Activated CD4-positive, alpha-beta memory T cell treated with anti-CD3 and anti-CD28 coated beads for 36 hours (primary cell): Measurements from ENCODE around the gene SLC2A5. TPM values are rescaled to one million over a fixed set of nuclear protein-coding genes. Genes with fewer than 3 reads are reported as not detected.

ENCODE experiments used
- CTCF ChIA-PET: fragments of 350-600 bp; sonication (Branson Sonifier 250); formaldehyde crosslinking; loops from one replicate; lab custom pipeline; 2021; ENCODE audit warnings: antibody characterized with exemption, inconsistent platforms; lab: Charles Lee
- POLR2A ChIA-PET: fragments of 350-600 bp; sonication (Branson Sonifier 250); formaldehyde crosslinking; loops from one replicate; lab custom pipeline; 2021; ENCODE audit warnings: antibody characterized with exemption; lab: Charles Lee
- DNase-seq: peaks from one replicate; pipeline ENCODE4 v3.0.0-alpha.2; 2020
- H3K27ac Mint-ChIP-seq: one replicate; pipeline ENCODE4 v1.8.0; 2021; ENCODE audit warnings: mixed read lengths
- H3K27me3 Mint-ChIP-seq: one replicate; pipeline ENCODE4 v1.8.0; 2021; ENCODE audit warnings: mixed read lengths
- H3K36me3 Mint-ChIP-seq: one replicate; pipeline ENCODE4 v1.8.0; 2021; ENCODE audit warnings: mixed read lengths
- H3K4me1 Mint-ChIP-seq: one replicate; pipeline ENCODE4 v1.8.0; 2021; ENCODE audit warnings: low read depth, mixed read lengths
- H3K4me3 Mint-ChIP-seq: one replicate; pipeline ENCODE4 v1.8.0; 2021; ENCODE audit warnings: mild to moderate bottlenecking, mixed read lengths
- H3K9me3 Mint-ChIP-seq: one replicate; pipeline ENCODE4 v1.8.0; 2021; ENCODE audit warnings: mixed read lengths
- intact Hi-C: fragments of 100-400 bp; cut with micrococcal nuclease; formaldehyde crosslinking; loops from one replicate; pipeline ENCODE4 v1.15.1; 2023
- total RNA-seq, 2 experiments: library from RNA; stranded (reverse); gene quantifications; one replicate each; pipeline ENCODE4 v1.2.3, GENCODE V29; 2021

Gene SLC2A5
- total RNA-seq, 2 experiments from 2014 or later = not detected

GRCh38 chr1:9071554-9072235, 2.3 kb upstream of the SLC2A5 start:
- Mint-ChIP-seq H3K27me3 (peaks cover 14% of the 10 kb centered on the region), H3K4me1 (peaks cover 7% of the 10 kb centered on the region), H3K36me3 (no peaks in the 10 kb centered on the region), H3K9me3 (no peaks in the 10 kb centered on the region), H3K4me3 (no peak overlapping the region), H3K27ac (no peak overlapping the region)
- POLR2A ChIA-PET = interaction anchor here (0.7 kb wide), 1 partner anchor 289 kb away, joined by 3 read pairs; no protein-coding TSS in a partner anchor
- intact Hi-C loops = no loop called here
- no peak for DNase-seq
- CTCF ChIA-PET = no interaction called here

GRCh38 chr1:9070486-9070885, 1.1 kb upstream of the SLC2A5 start:
- Mint-ChIP-seq H3K27me3 (peaks cover 8% of the 10 kb centered on the region), H3K9me3 (no peaks in the 10 kb centered on the region), H3K36me3 (no peaks in the 10 kb centered on the region), H3K4me1 (peaks cover 7% of the 10 kb centered on the region), H3K27ac (no peak overlapping the region), H3K4me3 (no peak overlapping the region)
- intact Hi-C loops = no loop called here
- no peak for DNase-seq
- ChIA-PET CTCF (interaction anchor here (0.7 kb wide), 1 partner anchor 40 kb away, joined by 3 read pairs; no protein-coding TSS in a partner anchor), POLR2A (no interaction called here)

- POLR2A ChIA-PET = no interaction called here
- H3K9me3 Mint-ChIP-seq = no peaks in the 10 kb centered on the region
- no peaks in the 10 kb centered on the region for H3K4me1 Mint-ChIP-seq
- DNase-seq = no peak
- no peak overlapping the region for H3K4me3 Mint-ChIP-seq
- H3K27ac Mint-ChIP-seq = no peak overlapping the region
- peaks cover 4% of the 10 kb centered on the region for H3K27me3 Mint-ChIP-seq
- H3K36me3 Mint-ChIP-seq = no peaks in the 10 kb centered on the region
- intact Hi-C loops = no loop called here
- CTCF ChIA-PET = no interaction called here
Observed at GRCh38 chr1:9068981-9069325, 482 bp downstream of the SLC2A5 start.

DNA sequence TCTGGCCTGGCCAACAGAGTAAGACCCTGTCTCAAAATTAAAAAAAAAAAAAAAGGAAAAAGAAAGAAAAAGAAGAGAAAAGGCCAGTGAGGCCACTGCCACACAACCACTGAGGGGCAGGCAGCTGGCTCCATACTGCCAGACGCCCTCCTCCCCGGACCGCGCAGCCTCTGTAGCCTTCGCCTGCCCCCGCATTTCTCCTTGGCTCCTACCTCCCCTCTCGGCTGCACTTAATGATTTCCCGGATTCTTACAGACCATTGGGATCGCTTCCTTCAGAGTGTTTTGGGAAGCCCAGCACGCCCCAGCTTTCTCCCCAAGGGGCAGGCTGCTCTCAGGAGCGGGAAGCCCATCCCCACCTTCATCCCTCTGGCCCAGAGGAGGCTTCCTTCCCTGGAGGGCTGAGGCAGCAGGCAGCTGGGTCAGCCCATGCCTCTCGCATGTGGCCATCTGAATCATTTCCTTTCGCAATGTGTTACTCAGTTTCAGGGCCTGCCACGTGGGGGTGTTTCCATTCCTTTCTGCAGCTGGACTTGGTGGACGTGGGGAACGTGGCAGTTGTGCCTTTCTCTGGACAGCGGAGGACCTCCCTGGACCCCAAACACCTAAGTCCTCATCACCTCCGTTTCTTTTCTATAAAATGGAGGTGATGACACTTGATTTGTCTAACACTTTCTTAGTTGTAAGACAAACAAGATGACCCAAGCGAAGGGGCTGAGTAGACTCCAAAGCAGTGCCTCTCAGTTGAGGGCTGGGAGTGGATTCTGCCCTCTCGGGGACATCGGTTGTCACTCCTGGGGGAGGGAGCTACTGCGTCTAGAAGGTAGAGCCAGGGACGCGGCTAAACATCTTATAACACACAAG, 2.3 kb downstream of the SLC2A5 start:
- CTCF ChIA-PET = no interaction called here
- H3K27me3 Mint-ChIP-seq = peaks cover 4% of the 10 kb centered on the region
- no peaks in the 10 kb centered on the region for H3K36me3 Mint-ChIP-seq
- POLR2A ChIA-PET = no interaction called here
- H3K4me1 Mint-ChIP-seq = no peaks in the 10 kb centered on the region
- no peaks in the 10 kb centered on the region for H3K9me3 Mint-ChIP-seq
- intact Hi-C loops = no loop called here
- no peak overlapping the region for H3K4me3 Mint-ChIP-seq
- no peak for DNase-seq
- no peak overlapping the region for H3K27ac Mint-ChIP-seq

DNA sequence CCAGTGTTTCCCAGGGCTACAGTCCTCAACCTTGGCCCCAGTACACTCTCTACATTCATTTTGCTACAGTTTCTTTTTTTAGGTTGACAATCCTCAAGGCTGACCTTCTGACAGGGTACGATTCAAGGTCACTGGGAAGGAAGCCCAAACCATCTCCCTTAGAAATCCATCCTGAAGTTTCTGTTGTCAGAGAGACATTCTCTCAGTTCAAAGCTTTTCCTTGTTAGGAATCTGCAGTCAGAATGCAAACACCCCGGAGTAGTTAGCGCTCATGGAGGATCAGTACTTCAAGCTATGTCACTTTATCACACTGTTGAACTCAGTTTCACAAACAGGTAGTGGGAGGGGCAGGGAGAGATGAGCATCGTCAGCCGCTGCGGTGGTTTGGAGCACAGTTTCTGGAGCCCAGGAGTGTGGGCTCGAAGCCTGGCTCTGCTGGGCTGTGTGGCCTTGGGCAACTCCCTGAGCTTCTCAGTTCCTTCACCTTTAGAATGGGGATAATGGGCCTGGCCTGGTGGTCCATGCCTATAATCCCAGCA, 4.2 kb downstream of the SLC2A5 start:
- no peaks in the 10 kb centered on the region for H3K4me1 Mint-ChIP-seq
- H3K9me3 Mint-ChIP-seq = no peaks in the 10 kb centered on the region
- intact Hi-C loops = no loop called here
- POLR2A ChIA-PET = no interaction called here
- DNase-seq = no peak
- peaks cover 4% of the 10 kb centered on the region for H3K27me3 Mint-ChIP-seq
- H3K27ac Mint-ChIP-seq = no peak overlapping the region
- CTCF ChIA-PET = no interaction called here
- H3K36me3 Mint-ChIP-seq = no peaks in the 10 kb centered on the region
- no peak overlapping the region for H3K4me3 Mint-ChIP-seq

GRCh38 chr1:9062846-9063245, 6.6 kb downstream of the SLC2A5 start:
- H3K4me3 Mint-ChIP-seq = no peak overlapping the region
- DNase-seq = no peak
- no peaks in the 10 kb centered on the region for H3K36me3 Mint-ChIP-seq
- H3K4me1 Mint-ChIP-seq = no peaks in the 10 kb centered on the region
- intact Hi-C loops = no loop called here
- no peaks in the 10 kb centered on the region for H3K9me3 Mint-ChIP-seq
- ChIA-PET CTCF (no interaction called here), POLR2A (no interaction called here)
- H3K27me3 Mint-ChIP-seq = peaks cover 2% of the 10 kb centered on the region
- no peak overlapping the region for H3K27ac Mint-ChIP-seq

DNA sequence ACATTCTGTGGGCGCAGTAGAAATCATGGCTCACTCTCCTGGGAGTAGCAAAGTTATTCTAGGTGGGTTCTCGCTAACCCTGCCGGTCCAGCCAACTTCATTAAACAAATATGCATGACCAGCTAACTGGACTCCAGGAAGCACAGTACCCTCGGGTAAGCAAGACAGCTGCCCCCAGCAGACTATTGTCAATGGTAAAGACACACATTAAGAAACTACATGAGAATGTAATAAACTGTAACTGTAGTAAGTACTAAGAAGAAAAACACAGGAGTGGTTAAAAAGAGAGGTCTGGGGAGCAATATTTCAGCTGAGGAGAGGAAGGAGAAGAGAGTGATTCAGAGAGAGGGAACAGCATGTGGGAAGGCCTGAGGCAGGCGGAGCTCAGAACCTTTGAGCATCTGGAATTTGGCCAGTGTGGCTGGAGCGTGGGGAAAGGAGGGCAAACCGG, 7.4 kb downstream of the SLC2A5 start:
- no peaks in the 10 kb centered on the region for H3K36me3 Mint-ChIP-seq
- no peak for DNase-seq
- POLR2A ChIA-PET = no interaction called here
- H3K4me1 Mint-ChIP-seq = no peaks in the 10 kb centered on the region
- intact Hi-C loops = no loop called here
- no peak overlapping the region for H3K27ac Mint-ChIP-seq
- H3K9me3 Mint-ChIP-seq = no peaks in the 10 kb centered on the region
- no peak overlapping the region for H3K4me3 Mint-ChIP-seq
- CTCF ChIA-PET = no interaction called here
- H3K27me3 Mint-ChIP-seq = no peaks in the 10 kb centered on the region

- H3K4me1 Mint-ChIP-seq = no peaks in the 10 kb centered on the region
- POLR2A ChIA-PET = no interaction called here
- intact Hi-C loops = no loop called here
Observed at GRCh38 chr1:9061252-9061960, 8.0 kb downstream of the SLC2A5 start.

DNA sequence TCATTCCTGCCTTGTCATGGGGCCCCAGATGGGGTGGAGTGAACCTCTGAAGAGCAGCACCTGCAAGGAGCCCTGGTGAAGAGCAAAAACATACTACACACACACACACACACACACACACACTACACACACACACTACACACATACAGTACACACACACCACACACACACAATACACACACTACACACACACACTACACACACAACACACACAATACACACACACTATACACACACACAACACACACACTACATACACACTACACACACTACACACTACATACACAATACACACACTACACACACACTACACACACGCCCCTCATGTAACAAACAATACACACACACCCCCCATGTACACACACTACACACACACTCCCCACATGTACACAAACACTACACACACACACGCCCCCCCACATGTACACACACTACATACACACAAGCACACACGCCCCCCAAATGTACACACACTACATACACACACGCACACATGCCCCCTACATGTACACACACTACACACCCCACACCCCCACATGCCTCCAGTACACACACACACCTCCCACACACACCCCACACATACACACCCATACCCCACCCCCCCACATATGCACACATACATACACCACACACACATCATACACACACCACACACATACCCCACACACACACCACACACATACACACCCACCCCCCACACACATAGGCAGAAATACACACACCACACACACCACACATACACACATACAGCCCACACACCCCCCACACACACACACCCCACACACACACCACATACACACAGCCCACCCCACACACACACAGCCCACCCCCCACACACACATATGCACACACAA, 9.3 kb downstream of the SLC2A5 start:
- Mint-ChIP-seq H3K4me3 (no peak overlapping the region), H3K36me3 (no peaks in the 10 kb centered on the region), H3K27ac (no peak overlapping the region), H3K4me1 (no peaks in the 10 kb centered on the region), H3K27me3 (no peaks in the 10 kb centered on the region), H3K9me3 (no peaks in the 10 kb centered on the region)
- POLR2A ChIA-PET = no interaction called here
- CTCF ChIA-PET = no interaction called here
- intact Hi-C loops = no loop called here
- DNase-seq = no peak

More at GRCh38 chr1:9061252-9061960, 8.0 kb downstream of the SLC2A5 start:
- no peak for DNase-seq
- H3K27me3 Mint-ChIP-seq = no peaks in the 10 kb centered on the region
- H3K4me3 Mint-ChIP-seq = no peak overlapping the region
- no peak overlapping the region for H3K27ac Mint-ChIP-seq
- CTCF ChIA-PET = interaction anchor here (0.6 kb wide), 1 partner anchor 1199 kb away, joined by 3 read pairs; no protein-coding TSS in a partner anchor
- H3K36me3 Mint-ChIP-seq = no peaks in the 10 kb centered on the region
- H3K9me3 Mint-ChIP-seq = no peaks in the 10 kb centered on the region

DNA sequence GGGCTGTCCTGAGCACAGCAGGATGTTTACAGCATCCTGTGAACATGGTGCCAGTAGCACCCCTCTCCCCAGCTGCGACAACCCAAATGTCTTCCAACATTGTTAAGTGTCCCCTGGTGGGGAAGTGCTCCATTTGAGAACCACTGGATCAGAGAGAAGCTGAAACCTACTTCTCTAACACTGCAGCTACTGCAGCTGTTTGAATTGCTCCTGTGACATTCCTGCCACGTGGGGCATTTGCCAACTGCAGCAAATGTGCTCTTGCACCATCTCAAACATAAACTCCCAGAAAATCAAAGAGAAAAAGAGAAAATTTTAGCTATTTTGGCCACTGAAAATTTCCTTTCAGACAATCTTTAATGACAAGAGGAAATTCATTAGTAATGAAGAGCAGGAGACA, 11.0 kb downstream of the SLC2A5 start:
- no peaks in the 10 kb centered on the region for H3K4me1 Mint-ChIP-seq
- intact Hi-C loops = no loop called here
- H3K27me3 Mint-ChIP-seq = no peaks in the 10 kb centered on the region
- H3K4me3 Mint-ChIP-seq = no peak overlapping the region
- CTCF ChIA-PET = no interaction called here
- H3K27ac Mint-ChIP-seq = no peak overlapping the region
- H3K9me3 Mint-ChIP-seq = no peaks in the 10 kb centered on the region
- POLR2A ChIA-PET = no interaction called here
- H3K36me3 Mint-ChIP-seq = no peaks in the 10 kb centered on the region
- no peak for DNase-seq

GRCh38 chr1:9057851-9058250, 11.6 kb downstream of the SLC2A5 start:
- ChIA-PET POLR2A (no interaction called here), CTCF (no interaction called here)
- DNase-seq = no peak
- Mint-ChIP-seq H3K9me3 (no peaks in the 10 kb centered on the region), H3K27me3 (no peaks in the 10 kb centered on the region), H3K4me1 (no peaks in the 10 kb centered on the region), H3K4me3 (no peak overlapping the region), H3K36me3 (no peaks in the 10 kb centered on the region), H3K27ac (no peak overlapping the region)
- intact Hi-C loops = no loop called here
